ENCODE results near the gene MAPK6. TPM values are rescaled to one million over a fixed set of nuclear protein-coding genes. Genes with fewer than 3 reads are reported as not detected.

MAPK6 gene
- total and polyA plus RNA-seq, 2 of the 4 experiments (the other 2 are of a cell fraction): 22.6 to 60.6 TPM

DNA sequence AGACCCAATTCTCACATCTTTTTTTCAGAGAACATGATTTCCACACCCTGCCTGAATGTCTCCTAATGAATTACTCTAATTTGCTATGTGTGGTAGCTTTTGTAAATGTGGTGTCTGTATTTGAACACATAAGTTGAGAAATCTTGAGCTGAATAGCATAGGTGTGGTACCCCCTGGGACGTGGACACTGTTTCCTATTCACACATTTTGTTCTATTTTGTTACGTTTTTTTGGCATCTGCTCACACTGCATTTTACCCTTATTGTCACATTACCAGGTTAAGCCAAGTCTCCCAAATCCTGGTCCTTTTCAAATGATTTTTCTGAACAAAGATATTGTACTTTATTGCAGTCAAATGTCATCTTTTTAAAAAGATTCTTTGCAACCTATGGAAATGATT is 6.8 kb upstream of the MAPK6 start:
- intact Hi-C loops (cut with micrococcal nuclease) (no loop called here), dilution Hi-C loops (cut with HindIII; ENCODE audit: low sequenced_read_pairs, unreplicated experiment) (no loop called here), in situ Hi-C loops (cut with MboI; ENCODE audit: low sequenced_read_pairs) (loop anchor here (25.0 kb wide), 1 partner anchor 650 kb away; no protein-coding TSS in a partner anchor)
- no peak overlapping the region for H3K9ac ChIP-seq (ENCODE audit: low read depth, low read length)
- no peak overlapping the region for H4K91ac ChIP-seq (ENCODE audit: insufficient read depth, low read depth, low read length)
- H3K9me1 ChIP-seq (ENCODE audit: insufficient read depth, low read length): peaks cover 5% of the 10 kb centered on the region
- H3K14ac ChIP-seq (replicated peaks; ENCODE audit: low read depth, low read length): peak overlapping the region; percentile 46; the same call in 1 of the 2 replicates
- H3K56ac ChIP-seq (ENCODE audit: extremely low read depth, insufficient read depth, low read length): no peak overlapping the region
- H4K20me1 ChIP-seq (ENCODE audit: insufficient read depth, low read length): no peaks in the 10 kb centered on the region
- CTCF ChIA-PET: no interaction called here
- H3K23ac ChIP-seq (ENCODE audit: low read depth, low read length): no peak overlapping the region
- peak overlapping the region; percentile 13; the same call in 1 of the 2 replicates for H3K4ac ChIP-seq (ENCODE audit: low read depth, low read length)
- 40% methylated on average over 1 of the region's 2 CpGs; no CpG with 5 or more reads in 1 of the 2 experiments for whole genome bisulfite sequencing, 2 experiments (ENCODE audit: extremely low coverage in 2 of 2, insufficient read length in 1 of 2)
- TF ChIP-seq POLR2A (IDR thresholded peaks at IDR 0.05; ENCODE audit: low read depth, low read length) (no peak), RFX5 (IDR thresholded peaks at IDR 0.05; ENCODE audit: low read depth, low read length) (no peak), CHD1 (IDR thresholded peaks at IDR 0.05; ENCODE audit: low read depth, low read length) (no peak), SMC3 (IDR thresholded peaks at IDR 0.05; ENCODE audit: low read depth, low read length) (no peak), NFE2L2 (IDR thresholded peaks at IDR 0.05; ENCODE audit: low read depth, low read length) (no peak), MAZ (IDR thresholded peaks at IDR 0.05; ENCODE audit: borderline replicate concordance, low read depth, low read length) (no peak), MAFK (IDR thresholded peaks at IDR 0.05; ENCODE audit: low read depth, low read length) (no peak), RCOR1 (IDR thresholded peaks at IDR 0.05; ENCODE audit: insufficient replicate concordance, low read length) (no peak), RAD21 (IDR thresholded peaks at IDR 0.05; ENCODE audit: low read length) (no peak), MXI1 (IDR thresholded peaks at IDR 0.05; ENCODE audit: borderline replicate concordance, low read depth, low read length) (no peak), CEBPB (IDR thresholded peaks at IDR 0.05; ENCODE audit: low read depth, low read length) (no peak), FOS (IDR thresholded peaks at IDR 0.05; ENCODE audit: low read depth, low read length) (no peak), BHLHE40 (IDR thresholded peaks at IDR 0.05; ENCODE audit: low read depth, low read length) (no peak)
- TF ChIP-seq, protein P1, sequence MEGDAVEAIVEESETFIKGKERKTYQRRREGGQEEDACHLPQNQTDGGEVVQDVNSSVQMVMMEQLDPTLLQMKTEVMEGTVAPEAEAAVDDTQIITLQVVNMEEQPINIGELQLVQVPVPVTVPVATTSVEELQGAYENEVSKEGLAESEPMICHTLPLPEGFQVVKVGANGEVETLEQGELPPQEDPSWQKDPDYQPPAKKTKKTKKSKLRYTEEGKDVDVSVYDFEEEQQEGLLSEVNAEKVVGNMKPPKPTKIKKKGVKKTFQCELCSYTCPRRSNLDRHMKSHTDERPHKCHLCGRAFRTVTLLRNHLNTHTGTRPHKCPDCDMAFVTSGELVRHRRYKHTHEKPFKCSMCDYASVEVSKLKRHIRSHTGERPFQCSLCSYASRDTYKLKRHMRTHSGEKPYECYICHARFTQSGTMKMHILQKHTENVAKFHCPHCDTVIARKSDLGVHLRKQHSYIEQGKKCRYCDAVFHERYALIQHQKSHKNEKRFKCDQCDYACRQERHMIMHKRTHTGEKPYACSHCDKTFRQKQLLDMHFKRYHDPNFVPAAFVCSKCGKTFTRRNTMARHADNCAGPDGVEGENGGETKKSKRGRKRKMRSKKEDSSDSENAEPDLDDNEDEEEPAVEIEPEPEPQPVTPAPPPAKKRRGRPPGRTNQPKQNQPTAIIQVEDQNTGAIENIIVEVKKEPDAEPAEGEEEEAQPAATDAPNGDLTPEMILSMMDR (conservative IDR thresholded peaks at IDR 0.05; ENCODE audit: low read depth, low read length): no peak
- TF ChIP-seq, protein P2, sequence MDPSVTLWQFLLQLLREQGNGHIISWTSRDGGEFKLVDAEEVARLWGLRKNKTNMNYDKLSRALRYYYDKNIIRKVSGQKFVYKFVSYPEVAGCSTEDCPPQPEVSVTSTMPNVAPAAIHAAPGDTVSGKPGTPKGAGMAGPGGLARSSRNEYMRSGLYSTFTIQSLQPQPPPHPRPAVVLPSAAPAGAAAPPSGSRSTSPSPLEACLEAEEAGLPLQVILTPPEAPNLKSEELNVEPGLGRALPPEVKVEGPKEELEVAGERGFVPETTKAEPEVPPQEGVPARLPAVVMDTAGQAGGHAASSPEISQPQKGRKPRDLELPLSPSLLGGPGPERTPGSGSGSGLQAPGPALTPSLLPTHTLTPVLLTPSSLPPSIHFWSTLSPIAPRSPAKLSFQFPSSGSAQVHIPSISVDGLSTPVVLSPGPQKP (IDR thresholded peaks at IDR 0.05; ENCODE audit: borderline replicate concordance, low read depth, low read length): no peak
- TF ChIP-seq, protein P3, sequence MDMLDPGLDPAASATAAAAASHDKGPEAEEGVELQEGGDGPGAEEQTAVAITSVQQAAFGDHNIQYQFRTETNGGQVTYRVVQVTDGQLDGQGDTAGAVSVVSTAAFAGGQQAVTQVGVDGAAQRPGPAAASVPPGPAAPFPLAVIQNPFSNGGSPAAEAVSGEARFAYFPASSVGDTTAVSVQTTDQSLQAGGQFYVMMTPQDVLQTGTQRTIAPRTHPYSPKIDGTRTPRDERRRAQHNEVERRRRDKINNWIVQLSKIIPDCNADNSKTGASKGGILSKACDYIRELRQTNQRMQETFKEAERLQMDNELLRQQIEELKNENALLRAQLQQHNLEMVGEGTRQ (IDR thresholded peaks at IDR 0.05; ENCODE audit: low read depth, low read length): no peak
- H3K27me3 ChIP-seq (ENCODE audit: control insufficient read depth, insufficient read depth, low read length): no peaks in the 10 kb centered on the region
- H3K4me2 ChIP-seq (ENCODE audit: low read depth, low read length): no peak overlapping the region
- H3K79me1 ChIP-seq (ENCODE audit: low read depth in 1 of 2, low read length in 2 of 2): 0 out of 4 replicates have a peak, but pooled peaks cover 3% of the 10 kb centered on the region in 2 experiments
- no peak overlapping the region for H2BK5ac ChIP-seq (ENCODE audit: low read depth, low read length, poor library complexity, severe bottlenecking)
- H2BK15ac ChIP-seq (ENCODE audit: low read depth, low read length): peak overlapping the region; percentile 88
- H3K18ac ChIP-seq (ENCODE audit: low read depth, low read length): peak overlapping the region; percentile 26; the same call in 1 of the 2 replicates
- BruUV-seq (replicated peaks): no TSS peak
- H3K4me3 ChIP-seq (ENCODE audit: insufficient read depth, low read depth, low read length): no peak overlapping the region
- DNase-seq (no peak), ATAC-seq (ENCODE audit: low read depth) (no peak)
- no peak overlapping the region for H2AFZ ChIP-seq (replicated peaks; ENCODE audit: low read length, poor library complexity)
- no peaks in the 10 kb centered on the region for H3K9me3 ChIP-seq (ENCODE audit: control insufficient read depth, insufficient read depth, low read length)
- peak overlapping the region; percentile 43; the same call in 1 of the 2 replicates for H2AK5ac ChIP-seq (ENCODE audit: low read depth, low read length)
- H3K4me1 ChIP-seq (ENCODE audit: control insufficient read depth, insufficient read depth, low read length): peaks cover 5% of the 10 kb centered on the region; the same call in 1 of the 2 replicates
- H3K36me3 ChIP-seq (ENCODE audit: control insufficient read depth, insufficient read depth, low read length): no peaks in the 10 kb centered on the region
- H2AK9ac ChIP-seq (replicated peaks; ENCODE audit: low read depth, low read length, poor library complexity): no peak overlapping the region
- POLR2A ChIA-PET (ENCODE audit: unreplicated experiment): no interaction called here
- H2BK120ac ChIP-seq (ENCODE audit: low read depth, low read length): no peak overlapping the region
- H3K27ac ChIP-seq (ENCODE audit: insufficient read depth, low read length): no peak overlapping the region
- H4K8ac ChIP-seq (ENCODE audit: low read depth in 2 of 2, low read length in 2 of 2): no peak overlapping the region
- H2BK20ac ChIP-seq (ENCODE audit: low read depth, low read length): no peak overlapping the region
- no peak overlapping the region for H4K5ac ChIP-seq (ENCODE audit: low read depth, low read length)

Data from IMR-90 (cell line).